H1 (cell line): ENCODE measurements around the gene LRRC10. TPM values are rescaled to one million over a fixed set of nuclear protein-coding genes. Genes with fewer than 3 reads are reported as not detected.

Source experiments
- CTCF ChIA-PET: fragments of 300-600 bp; sonication (Branson Sonifier 250); formaldehyde crosslinking; loops from one replicate; lab custom pipeline; 2021; ENCODE audit not compliant: partially characterized antibody; lab: Charles Lee
- POLR2A ChIA-PET: fragments of 300-600 bp; sonication (Branson Sonifier 250); formaldehyde crosslinking; loops from one replicate; lab custom pipeline; 2021; ENCODE audit warnings: inconsistent platforms; ENCODE audit not compliant: partially characterized antibody; lab: Charles Lee
- DNase-seq, 2 experiments: peaks; one replicate each; pipeline versions ENCODE4 v3.0.0 to v3.0.0-alpha.2; 2010 to 2022; ENCODE audit warnings: low spot score in 2 of 2, low read depth in 1 of 2, mixed read lengths in 1 of 2
- FAIRE-seq: peaks from 2 replicates; lab custom pipeline; 2011; peaks lifted over from hg19 to GRCh38; lab: Jason Lieb, UNC
- H2AFZ ChIP-seq: 2 replicates; pipeline ENCODE4 v1.8.1; 2012; ENCODE audit warnings: low read length, inconsistent platforms
- H2AK5ac ChIP-seq: 2 replicates; pipeline ENCODE4 v1.6.1; 2013; ENCODE audit warnings: low read depth, low read length
- H2BK120ac ChIP-seq: replicated peaks from 2 replicates; pipeline ENCODE3; 2013; ENCODE audit warnings: low read depth, low read length, inconsistent platforms
- H2BK12ac ChIP-seq: 2 replicates; pipeline ENCODE4 v1.6.1; 2013; ENCODE audit warnings: low read depth, low read length
- H2BK15ac ChIP-seq: 2 replicates; pipeline ENCODE4 v1.6.1; 2013; ENCODE audit warnings: low read length
- H2BK20ac ChIP-seq: 2 replicates; pipeline ENCODE4 v1.6.1; 2013; ENCODE audit warnings: low read length
- H2BK5ac ChIP-seq: 2 replicates; pipeline ENCODE4 v1.6.1; 2013; ENCODE audit warnings: low read depth, low read length
- H3K14ac ChIP-seq: 2 replicates; pipeline ENCODE4 v1.6.1; 2013; ENCODE audit warnings: inconsistent platforms; ENCODE audit not compliant: insufficient read length
- H3K18ac ChIP-seq: 2 replicates; pipeline ENCODE4 v1.6.1; 2013; ENCODE audit warnings: low read length; ENCODE audit errors: extremely low read depth
- H3K23ac ChIP-seq: 2 replicates; pipeline ENCODE4 v1.6.1; 2013; ENCODE audit warnings: inconsistent platforms; ENCODE audit not compliant: insufficient read length
- H3K23me2 ChIP-seq: 2 replicates; pipeline ENCODE4 v1.6.1; 2013; ENCODE audit warnings: low read depth, low read length
- H3K27ac ChIP-seq: 2 replicates; pipeline ENCODE4 v1.6.1; 2011; ENCODE audit warnings: low read depth, low read length, inconsistent platforms
- H3K27me3 ChIP-seq, 4 experiments: replicated peaks in 1 of 4; 1 replicate in 1 of 4; 2 replicates in 3 of 4; pipeline versions ENCODE4 v1.6.1 to v1.8.1; 2011 to 2013; ENCODE audit warnings: low read length in 3 of 4, mild to moderate bottlenecking in 3 of 4, inconsistent platforms in 2 of 4, mixed read lengths in 2 of 4, moderate library complexity in 1 of 4; ENCODE audit not compliant: control insufficient read depth in 3 of 4, insufficient read depth in 3 of 4; ENCODE audit errors: extremely low read depth in 1 of 4
- H3K36me3 ChIP-seq, 4 experiments: 2 replicates each; pipeline versions ENCODE4 v1.6.1 to v1.8.1; 2011 to 2013; ENCODE audit warnings: mild to moderate bottlenecking in 4 of 4, low read length in 3 of 4, moderate library complexity in 2 of 4, control low read depth in 1 of 4, inconsistent platforms in 1 of 4; ENCODE audit not compliant: insufficient read depth in 4 of 4, control insufficient read depth in 2 of 4
- H3K4ac ChIP-seq: replicated peaks from 2 replicates; pipeline ENCODE3; 2013; ENCODE audit warnings: low read length, low read depth, mixed read lengths, inconsistent platforms; ENCODE audit not compliant: insufficient read length
- H3K4me1 ChIP-seq, 4 experiments: replicated peaks in 1 of 4; 1 replicate in 1 of 4; 2 replicates in 3 of 4; pipeline versions ENCODE4 v1.6.1 to v1.8.1; 2011 to 2013; ENCODE audit warnings: low read length in 3 of 4, inconsistent platforms in 2 of 4, mixed read lengths in 1 of 4; ENCODE audit not compliant: insufficient read depth in 4 of 4, control insufficient read depth in 3 of 4
- H3K4me2 ChIP-seq, 2 experiments: 2 replicates each; pipeline versions ENCODE4 v1.6.1 to v1.8.1; 2011 to 2013; ENCODE audit warnings: low read depth in 2 of 2, low read length in 2 of 2, control low read depth in 1 of 2, inconsistent platforms in 1 of 2, mild to moderate bottlenecking in 1 of 2; ENCODE audit not compliant: insufficient read depth in 1 of 2
- H3K4me3 ChIP-seq, 4 experiments: fragments of 200-600, 300-600 bp in 1 of 4; sonication (generic), shearing (Covaris generic), sonication (Bioruptor Twin) in 1 of 4; 2 replicates each; pipeline versions ENCODE4 v1.5.1 to v1.8.1; 2011 to 2016; ENCODE audit warnings: low read length in 4 of 4, low read depth in 3 of 4, control low read depth in 2 of 4, inconsistent platforms in 2 of 4, mild to moderate bottlenecking in 2 of 4, mixed read lengths in 1 of 4, moderate library complexity in 1 of 4; ENCODE audit not compliant: insufficient read depth in 2 of 4; ENCODE audit errors: extremely low read depth in 1 of 4
- H3K56ac ChIP-seq: replicated peaks from 2 replicates; pipeline ENCODE3; 2013; ENCODE audit warnings: low read depth, mild to moderate bottlenecking, mixed read lengths, low read length, inconsistent platforms; ENCODE audit not compliant: insufficient read length
- H3K79me1 ChIP-seq: 2 replicates; pipeline ENCODE4 v1.6.1; 2013; ENCODE audit warnings: low read depth, low read length, control low read depth
- H3K79me2 ChIP-seq, 2 experiments: 2 replicates each; pipeline versions ENCODE4 v1.6.1 to v1.8.1; 2012 to 2013; ENCODE audit warnings: low read length in 2 of 2, mild to moderate bottlenecking in 2 of 2, inconsistent platforms in 1 of 2; ENCODE audit not compliant: insufficient read depth in 2 of 2, control insufficient read depth in 1 of 2
- H3K9ac ChIP-seq, 4 experiments: replicated peaks in 1 of 4; 1 replicate in 1 of 4; 2 replicates in 3 of 4; pipeline versions ENCODE4 v1.6.1 to v1.8.1; 2011 to 2013; ENCODE audit warnings: low read depth in 3 of 4, low read length in 3 of 4, control low read depth in 2 of 4, mild to moderate bottlenecking in 2 of 4, moderate library complexity in 2 of 4, inconsistent platforms in 1 of 4; ENCODE audit errors: extremely low read depth in 1 of 4
- H3K9me3 ChIP-seq, 2 experiments: 2 replicates each; pipeline versions ENCODE4 v1.6.1 to v1.8.1; 2012 to 2013; ENCODE audit warnings: mild to moderate bottlenecking in 2 of 2, moderate library complexity in 2 of 2, control low read depth in 1 of 2, inconsistent platforms in 1 of 2, low read depth in 1 of 2, low read length in 1 of 2, mixed read lengths in 1 of 2; ENCODE audit not compliant: insufficient read depth in 2 of 2
- H4K20me1 ChIP-seq, 2 experiments: replicated peaks in 1 of 2; 2 replicates each; pipeline versions ENCODE3 to v1.8.1; 2011 to 2013; ENCODE audit warnings: inconsistent platforms in 2 of 2, low read length in 2 of 2, mild to moderate bottlenecking in 1 of 2; ENCODE audit not compliant: insufficient read depth in 2 of 2, control insufficient read depth in 1 of 2
- H4K5ac ChIP-seq: 2 replicates; pipeline ENCODE4 v1.6.1; 2013; ENCODE audit warnings: low read length, low read depth, mixed read lengths, inconsistent platforms; ENCODE audit not compliant: insufficient read length
- H4K8ac ChIP-seq: 2 replicates; pipeline ENCODE4 v1.8.0; 2013; ENCODE audit warnings: mild to moderate bottlenecking, moderate library complexity, low read length, inconsistent platforms; ENCODE audit not compliant: insufficient read depth; ENCODE audit errors: extremely low read depth
- H4K91ac ChIP-seq: replicated peaks from 2 replicates; pipeline ENCODE3; 2013; ENCODE audit warnings: low read length, mixed read lengths, inconsistent platforms; ENCODE audit not compliant: insufficient read length
- CBX5 ChIP-seq: fragments of 300-800, 300-1000 bp; sonication (generic); IDR thresholded peaks from 2 replicates; pipeline ENCODE4 v1.7.1; 2016; ENCODE audit warnings: antibody characterized with exemption, low read length, low read depth
- CTCF ChIP-seq, 3 experiments: IDR thresholded peaks; 1 replicate in 2 of 3; 2 replicates in 1 of 3; pipeline versions ENCODE4 v1.5.1 to v1.6.1; 2011; ENCODE audit warnings: low read length in 3 of 3, mild to moderate bottlenecking in 3 of 3, inconsistent platforms in 2 of 3, low read depth in 1 of 3, moderate library complexity in 1 of 3; ENCODE audit not compliant: insufficient read depth in 1 of 3; ENCODE audit errors: control extremely low read depth in 1 of 3
- FOSL1 ChIP-seq: IDR thresholded peaks from 2 replicates; pipeline ENCODE4 v1.6.1; 2011; ENCODE audit warnings: mild to moderate bottlenecking, low read depth, low read length, moderate library complexity; ENCODE audit not compliant: insufficient read depth
- GABPA ChIP-seq: IDR thresholded peaks from 2 replicates; pipeline ENCODE4 v1.6.1; 2011; ENCODE audit warnings: mild to moderate bottlenecking, low read length, moderate library complexity, borderline replicate concordance; ENCODE audit not compliant: insufficient read depth
- HDAC2 ChIP-seq, 2 experiments: fragments of 300-600 bp in 1 of 2; sonication (generic) in 1 of 2; IDR thresholded peaks; 2 replicates each; pipeline ENCODE4 v1.6.1; 2011 to 2012; ENCODE audit warnings: low read depth in 2 of 2, low read length in 2 of 2, mild to moderate bottlenecking in 2 of 2, moderate library complexity in 2 of 2, borderline replicate concordance in 1 of 2, inconsistent platforms in 1 of 2
- NANOG ChIP-seq: IDR thresholded peaks from 2 replicates; pipeline ENCODE4 v1.6.1; 2011; ENCODE audit warnings: low read length, low read depth, mild to moderate bottlenecking, inconsistent platforms; ENCODE audit not compliant: insufficient read depth, poor library complexity, severe bottlenecking
- SIN3A ChIP-seq, 2 experiments: IDR thresholded peaks in 1 of 2; conservative IDR thresholded peaks in 1 of 2; 2 replicates each; pipeline ENCODE4 v1.6.1; 2011 to 2012; ENCODE audit warnings: low read length in 2 of 2, improper control_type of control experiment in 1 of 2, low read depth in 1 of 2, mild to moderate bottlenecking in 1 of 2
- TAF7 ChIP-seq: optimal IDR thresholded peaks from 2 replicates; pipeline ENCODE3; 2011; ENCODE audit warnings: low read depth, mild to moderate bottlenecking, inconsistent platforms, low read length, moderate library complexity, borderline replicate concordance
- WGBS, 2 experiments: shearing (Covaris generic) in 1 of 2; methylation state at CpG; one replicate each; pipeline versions ENCODE4 v1.1.6 to v1.1.7; 2013 to 2015; ENCODE audit warnings: low lambda C conversion rate in 2 of 2, mixed read lengths in 2 of 2, inconsistent platforms in 1 of 2, low coverage in 1 of 2, missing lambda C conversion rate in 1 of 2; ENCODE audit not compliant: insufficient replicate concordance in 2 of 2, insufficient coverage in 1 of 2, insufficient read length in 1 of 2; ENCODE audit errors: extremely low coverage in 1 of 2, missing lambda C conversion rate in 1 of 2; 5-methylcytosine and 5-hydroxymethylcytosine counted together
- polyA plus RNA-seq, 7 experiments: library from polyadenylated mRNA; depleted of rRNA in 3 of 7; stranded (reverse) in 5 of 7; unstranded in 2 of 7; fragments of >200 nt in 5 of 7; fragments of 200-250 nt in 2 of 7; gene quantifications; 1 replicate in 5 of 7; 2 replicates in 1 of 7; 4 replicates in 1 of 7; pipeline versions ENCODE4 v1.2.1 to v1.2.3, GENCODE V29; 2011 to 2013; ENCODE audit warnings: missing spikeins in 2 of 7, mixed read lengths in 2 of 7
- total RNA-seq: library from RNA; stranded (reverse); fragmentation: NEBNext Ultra II Directional; extraction: Animal tissue kit (Norgen Biotek cat#: 25700); gene quantifications from 2 replicates; pipeline ENCODE4 v1.2.1, GENCODE V29; 2021

The LRRC10 gene
- total and polyA plus RNA-seq, 2 of the 8 experiments (the other 6 are each of a cell fraction or from before 2014, with no cell fraction given): not detected

- H4K8ac ChIP-seq: no peak overlapping the region
- H3K79me2 ChIP-seq: no peaks in the 10 kb centered on the region
- no peaks in the 10 kb centered on the region for H3K79me1 ChIP-seq
- no peaks in the 10 kb centered on the region for H4K20me1 ChIP-seq
- no peak overlapping the region for H2BK5ac ChIP-seq
- WGBS, 2 experiments: 94% methylated on average over 4 of the region's 4 CpGs; no CpG with 5 or more reads in 1 of the 2 experiments
- no peak overlapping the region for H2BK120ac ChIP-seq
- no peak overlapping the region for H3K9ac ChIP-seq
- H3K27me3 ChIP-seq: no peaks in the 10 kb centered on the region; a peak in 1 of 7 replicates
- H3K14ac ChIP-seq: no peak overlapping the region
- no peak overlapping the region for H3K56ac ChIP-seq
- no peak overlapping the region for H2BK20ac ChIP-seq
- H3K9me3 ChIP-seq: no peaks in the 10 kb centered on the region
- H3K23ac ChIP-seq: no peak overlapping the region
- H2AFZ ChIP-seq: no peak overlapping the region
- H3K18ac ChIP-seq: no peak overlapping the region
- CTCF ChIA-PET: interaction anchor here (2.9 to 7.1 kb wide), 2 partner anchors 10 to 19 kb away, joined by 16 to 67 read pairs; no protein-coding TSS in a partner anchor
- no peak overlapping the region for H3K27ac ChIP-seq
- H3K4me2 ChIP-seq: no peak overlapping the region
- no peak overlapping the region for H2BK15ac ChIP-seq
- H3K4me3 ChIP-seq: no peak overlapping the region
- FAIRE-seq (no peak), DNase-seq (no peak)
- H3K4me1 ChIP-seq: no peaks in the 10 kb centered on the region
- H2BK12ac ChIP-seq: no peak overlapping the region
- H4K91ac ChIP-seq: no peak overlapping the region
- no peak overlapping the region for H2AK5ac ChIP-seq
- TF ChIP-seq SIN3A (conservative IDR thresholded peaks at IDR 0.05 in 1 of 2, IDR thresholded peaks at IDR 0.05 in 1 of 2; ENCODE audit: low read depth in 1 of 2, low read length in 2 of 2) (no peak), CTCF (IDR thresholded peaks at IDR 0.05; ENCODE audit: control extremely low read depth in 1 of 3, insufficient read depth in 1 of 3, low read depth in 1 of 3, low read length in 3 of 3) (no peak), CBX5 (no peak), FOSL1 (no peak), HDAC2 (IDR thresholded peaks at IDR 0.05; ENCODE audit: borderline replicate concordance in 1 of 2, low read depth in 2 of 2, low read length in 2 of 2) (no peak), NANOG (no peak), GABPA (no peak), TAF7 (no peak)
- TF ChIP-seq, all 59 proteins: peak for 0
- POLR2A ChIA-PET: no interaction called here
- H3K36me3 ChIP-seq: no peaks in the 10 kb centered on the region
- no peak overlapping the region for H3K4ac ChIP-seq
- no peaks in the 10 kb centered on the region for H3K23me2 ChIP-seq
- H4K5ac ChIP-seq: no peak overlapping the region
These were observed 9.4 kb upstream of the LRRC10 start for GRCh38 chr12:69620077-69620476.
